ENCODE data around the gene QDPR.

QDPR gene

GRCh38 chr4:17531538-17532285 lies 19.8 kb upstream of the QDPR start:
- in situ Hi-C loops (cut with MboI; ENCODE audit: low sequenced_read_pairs): loop anchor here (25.0 kb wide), 1 partner anchor 831 kb away; no protein-coding TSS in a partner anchor

GRCh38 chr4:17528551-17529165 lies 16.8 kb upstream of the QDPR start:
- in situ Hi-C loops (cut with MboI; ENCODE audit: low sequenced_read_pairs): loop anchor here (25.0 kb wide), 1 partner anchor 834 kb away; no protein-coding TSS in a partner anchor

GRCh38 chr4:17526695-17527477 lies 15.0 kb upstream of the QDPR start:
- in situ Hi-C loops (cut with MboI; ENCODE audit: low sequenced_read_pairs): loop anchor here (25.0 kb wide), 1 partner anchor 835 kb away; no protein-coding TSS in a partner anchor

- in situ Hi-C loops (cut with MboI; ENCODE audit: low sequenced_read_pairs): no loop called here
Observed at GRCh38 chr4:17523662-17524061, 11.8 kb upstream of the QDPR start.

GRCh38 chr4:17521595-17521994 lies 9.7 kb upstream of the QDPR start:
- in situ Hi-C loops (cut with MboI; ENCODE audit: low sequenced_read_pairs): no loop called here

- in situ Hi-C loops (cut with MboI; ENCODE audit: low sequenced_read_pairs): no loop called here
Observed at GRCh38 chr4:17517664-17518063, 5.8 kb upstream of the QDPR start.

GRCh38 chr4:17516980-17517379 lies 5.1 kb upstream of the QDPR start:
- in situ Hi-C loops (cut with MboI; ENCODE audit: low sequenced_read_pairs): no loop called here

DNA sequence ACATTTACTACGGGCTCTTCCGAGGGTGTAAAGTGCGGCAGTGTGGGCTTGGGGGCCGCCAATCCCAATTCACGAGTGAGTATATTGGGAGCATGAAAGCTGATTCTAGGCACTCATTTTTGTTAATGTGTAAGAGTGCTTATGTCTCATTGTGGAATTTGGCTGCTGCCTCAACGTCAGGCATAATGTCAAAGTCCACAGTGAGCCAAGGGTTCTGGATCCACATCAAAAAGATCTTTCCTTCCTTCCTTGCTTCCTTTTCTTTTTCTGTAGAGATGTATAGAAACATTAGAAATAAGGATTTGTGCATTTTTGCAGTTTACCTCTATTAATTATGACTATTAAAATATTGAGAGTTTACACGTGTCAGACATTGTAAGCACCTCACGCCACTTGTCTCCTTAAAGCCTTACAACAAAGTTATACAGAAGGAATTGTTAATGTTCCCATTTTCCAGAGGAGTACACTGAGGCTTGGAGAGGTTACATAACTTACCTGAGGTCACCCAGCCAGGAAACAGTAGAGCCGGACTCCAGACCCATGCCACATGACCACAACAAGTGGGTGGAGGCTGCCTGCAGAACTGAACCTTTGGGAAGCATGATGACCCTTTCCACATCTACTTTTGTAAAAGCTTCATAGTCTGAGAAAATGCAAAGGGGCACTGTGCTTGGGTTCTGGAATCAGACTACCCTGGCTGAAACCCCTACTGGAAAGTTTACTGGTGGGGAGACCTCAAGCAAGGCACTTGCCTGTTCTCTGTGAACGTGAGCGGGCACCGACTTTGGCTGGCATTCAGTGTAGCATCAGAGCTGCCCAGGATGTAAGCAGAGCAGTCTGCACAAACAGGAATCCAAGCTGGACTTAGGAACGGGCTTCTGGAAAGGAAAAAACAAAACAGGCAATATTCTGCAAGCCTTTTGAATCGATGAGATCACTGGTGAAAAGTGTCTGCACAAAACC lies 3.8 kb upstream of the QDPR start:
- in situ Hi-C loops (cut with MboI; ENCODE audit: low sequenced_read_pairs): no loop called here

DNA sequence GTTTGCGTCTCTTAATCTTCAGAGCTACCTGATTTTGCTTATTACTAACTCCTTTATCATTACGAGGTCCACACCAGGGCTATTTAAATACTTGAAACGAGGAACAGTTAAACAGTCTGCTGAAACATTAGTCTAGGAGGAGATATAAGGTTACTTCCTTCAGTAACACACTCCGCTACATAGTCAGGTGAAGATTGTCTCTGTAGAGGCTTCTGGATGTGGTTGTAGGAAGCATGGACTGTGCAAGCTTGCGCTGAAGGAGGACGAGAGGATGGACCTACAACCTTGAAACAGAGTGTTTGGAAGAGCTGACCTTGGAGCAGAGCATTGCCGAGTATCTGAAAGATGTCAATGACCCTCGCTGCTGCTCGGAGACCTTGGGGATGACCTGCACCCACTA lies 3.0 kb upstream of the QDPR start, which contains the start of gene CLRN2:
CLRN2 (plus strand) TSS at position 301 of the 400 bp plus-strand sequence. CDS start 102 bp downstream, outside the sequence.
- in situ Hi-C loops (cut with MboI; ENCODE audit: low sequenced_read_pairs): no loop called here

GRCh38 chr4:17512973-17513665 lies 1.2 kb upstream of the QDPR start:
- in situ Hi-C loops (cut with MboI; ENCODE audit: low sequenced_read_pairs): no loop called here

DNA sequence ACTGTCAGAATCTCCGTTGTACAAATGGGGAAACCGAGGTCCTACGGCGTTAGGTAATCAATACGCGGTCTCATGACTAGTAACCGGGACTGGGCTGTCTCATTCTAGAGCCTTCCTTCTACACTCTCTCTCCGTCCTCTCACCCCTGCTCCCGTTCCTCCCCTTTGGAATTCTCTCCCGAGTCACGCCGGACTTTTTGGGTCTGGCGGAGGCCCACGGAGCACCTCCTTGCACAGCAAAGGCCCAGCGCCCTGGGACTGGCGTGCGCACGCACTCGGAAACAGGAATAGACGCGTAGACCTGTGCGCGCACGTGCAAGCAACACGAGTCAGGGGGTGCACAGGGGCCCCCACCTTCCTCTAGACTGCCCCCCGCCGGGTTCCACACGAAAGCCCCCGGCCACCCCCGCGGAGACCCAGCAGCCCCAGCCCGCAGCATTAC lies 361 bp downstream of the QDPR start:
- in situ Hi-C loops (cut with MboI; ENCODE audit: low sequenced_read_pairs): no loop called here

- in situ Hi-C loops (cut with MboI; ENCODE audit: low sequenced_read_pairs): no loop called here
Observed at GRCh38 chr4:17511051-17511450, 839 bp downstream of the QDPR start.

GRCh38 chr4:17510582-17510981 lies 1.3 kb downstream of the QDPR start:
- in situ Hi-C loops (cut with MboI; ENCODE audit: low sequenced_read_pairs): no loop called here

DNA sequence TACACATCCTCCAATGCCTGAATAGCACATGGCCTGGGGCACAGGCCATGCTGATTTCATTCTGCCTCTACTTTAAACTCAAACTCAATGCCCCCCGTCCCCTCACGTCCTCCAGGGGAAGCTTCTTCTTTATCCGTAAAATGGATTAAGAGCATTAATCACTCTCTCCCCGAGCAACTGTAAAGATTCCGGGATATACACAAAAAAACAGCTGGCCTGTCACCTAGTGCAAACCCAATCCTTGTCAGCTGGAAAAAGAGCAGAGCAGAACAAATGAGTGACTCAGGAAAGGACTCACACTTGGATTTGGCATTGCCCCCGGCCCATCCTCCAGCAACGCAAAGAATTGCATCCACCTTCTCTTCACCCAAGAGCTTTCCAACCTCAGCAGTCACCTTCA lies 7.8 kb downstream of the QDPR start:
- in situ Hi-C loops (cut with MboI; ENCODE audit: low sequenced_read_pairs): no loop called here

DNA sequence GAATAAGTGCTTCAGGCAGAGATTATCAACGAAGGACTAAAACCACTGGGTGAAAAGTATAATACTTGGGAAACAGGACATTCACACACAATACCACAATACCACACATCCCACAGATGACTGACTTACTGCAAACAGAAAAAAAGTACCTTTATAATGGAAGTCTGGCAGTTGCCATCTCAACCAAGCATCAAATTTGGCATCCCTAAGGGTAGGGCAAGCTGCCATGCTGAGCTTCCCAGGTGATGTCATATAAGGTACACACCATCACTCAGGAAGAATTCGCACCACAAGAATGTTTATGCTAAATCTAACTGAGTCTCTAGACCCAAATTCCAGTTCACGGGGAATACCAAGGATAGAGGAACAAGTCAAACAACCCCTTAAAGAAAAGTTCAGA lies 9.1 kb downstream of the QDPR start:
- in situ Hi-C loops (cut with MboI; ENCODE audit: low sequenced_read_pairs): no loop called here

GRCh38 chr4:17500574-17500973 lies 11.3 kb downstream of the QDPR start:
- in situ Hi-C loops (cut with MboI; ENCODE audit: low sequenced_read_pairs): no loop called here

GRCh38 chr4:17497890-17498523 lies 13.9 kb downstream of the QDPR start:
- in situ Hi-C loops (cut with MboI; ENCODE audit: low sequenced_read_pairs): no loop called here

DNA sequence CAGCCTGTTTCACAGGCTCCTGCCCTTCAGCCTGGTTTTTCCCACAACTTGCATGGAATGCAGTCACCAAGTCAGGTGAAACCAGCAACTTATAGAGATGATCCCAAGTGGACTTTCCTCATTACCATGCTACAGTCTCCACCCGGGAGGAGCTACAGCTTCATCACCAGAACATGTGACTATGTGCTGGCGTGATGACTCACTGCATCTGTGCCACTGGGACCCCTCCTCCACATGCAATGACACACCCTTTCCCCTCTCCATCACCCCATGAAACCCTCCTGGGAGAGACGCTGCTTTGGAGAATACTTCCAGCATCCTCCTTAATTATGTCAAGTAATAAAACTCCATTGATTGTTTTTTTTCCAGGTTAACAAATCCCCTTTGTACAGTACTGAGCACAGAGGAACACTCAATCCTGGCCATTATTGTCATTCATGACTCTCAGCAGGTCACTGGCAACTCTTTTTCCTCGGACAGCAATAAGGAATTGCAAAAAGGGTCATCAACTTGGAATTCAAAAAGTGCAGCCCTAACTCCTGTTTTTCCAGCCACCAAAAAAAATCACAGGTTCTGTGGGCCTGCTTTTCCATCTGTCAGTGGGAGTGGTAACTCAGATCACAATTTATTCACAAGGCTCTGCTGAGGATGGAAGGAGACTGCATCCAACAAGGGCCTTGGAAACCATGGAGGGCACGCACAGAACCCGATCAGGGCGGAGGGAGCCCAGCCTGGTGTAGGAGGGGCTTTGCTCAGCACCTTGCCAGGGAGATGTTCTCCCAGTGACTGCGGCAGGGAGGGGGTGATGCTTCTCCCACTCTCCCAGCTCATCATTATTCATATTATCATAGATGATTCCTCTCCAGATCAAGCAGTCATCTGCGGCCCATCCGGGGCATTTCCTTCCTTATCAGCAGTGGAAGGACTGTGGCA lies 17.4 kb downstream of the QDPR start:
- in situ Hi-C loops (cut with MboI; ENCODE audit: low sequenced_read_pairs): no loop called here
